Measurements from ENCODE around the gene SOX6. TPM values are rescaled to one million over a fixed set of nuclear protein-coding genes. Genes with fewer than 3 reads are reported as not detected.

SOX6 gene
- polyA plus RNA-seq, 3 donors, result not detected

DNA sequence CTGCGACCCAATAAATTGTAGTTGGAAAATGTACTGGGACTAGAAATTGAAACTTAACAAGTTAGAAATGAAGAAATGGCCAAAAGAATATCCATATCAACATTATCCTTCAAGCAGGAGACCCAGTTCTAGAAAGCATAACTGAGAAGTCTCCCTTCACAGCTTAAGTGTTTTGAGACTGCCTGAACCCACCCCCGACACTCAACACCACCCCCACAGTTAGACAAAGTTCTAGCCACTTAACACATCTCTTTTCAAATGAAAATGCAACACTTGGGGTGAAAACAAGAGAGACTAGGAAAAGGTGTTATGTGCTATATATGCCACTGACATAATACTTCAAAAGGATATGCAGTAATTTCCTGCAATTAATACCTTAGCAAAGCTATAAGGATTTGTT is 184.5 kb downstream of the SOX6 start:
- Mint-ChIP-seq H3K36me3 (no peaks in the 10 kb centered on the region), H3K27ac (no peak overlapping the region), H3K9me3 (peaks cover 0 to 2% (median 0%) of the 10 kb centered on the region in 7 donors), H3K4me1 (no peaks in the 10 kb centered on the region), H3K4me3 (no peak overlapping the region), H3K27me3 (ENCODE audit: low read depth in 3 of 3) (peaks cover 1 to 2% (median 2%) of the 10 kb centered on the region in 3 donors)
- no peaks in the 10 kb centered on the region for H4K20me1 ChIP-seq (ENCODE audit: insufficient read depth, low read length)
- TF ChIP-seq, protein P1, sequence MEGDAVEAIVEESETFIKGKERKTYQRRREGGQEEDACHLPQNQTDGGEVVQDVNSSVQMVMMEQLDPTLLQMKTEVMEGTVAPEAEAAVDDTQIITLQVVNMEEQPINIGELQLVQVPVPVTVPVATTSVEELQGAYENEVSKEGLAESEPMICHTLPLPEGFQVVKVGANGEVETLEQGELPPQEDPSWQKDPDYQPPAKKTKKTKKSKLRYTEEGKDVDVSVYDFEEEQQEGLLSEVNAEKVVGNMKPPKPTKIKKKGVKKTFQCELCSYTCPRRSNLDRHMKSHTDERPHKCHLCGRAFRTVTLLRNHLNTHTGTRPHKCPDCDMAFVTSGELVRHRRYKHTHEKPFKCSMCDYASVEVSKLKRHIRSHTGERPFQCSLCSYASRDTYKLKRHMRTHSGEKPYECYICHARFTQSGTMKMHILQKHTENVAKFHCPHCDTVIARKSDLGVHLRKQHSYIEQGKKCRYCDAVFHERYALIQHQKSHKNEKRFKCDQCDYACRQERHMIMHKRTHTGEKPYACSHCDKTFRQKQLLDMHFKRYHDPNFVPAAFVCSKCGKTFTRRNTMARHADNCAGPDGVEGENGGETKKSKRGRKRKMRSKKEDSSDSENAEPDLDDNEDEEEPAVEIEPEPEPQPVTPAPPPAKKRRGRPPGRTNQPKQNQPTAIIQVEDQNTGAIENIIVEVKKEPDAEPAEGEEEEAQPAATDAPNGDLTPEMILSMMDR (IDR thresholded peaks at IDR 0.05), result no peak
- H3K4me1 ChIP-seq (ENCODE audit: control insufficient read depth in 1 of 2, insufficient read depth in 2 of 2, low read length in 2 of 2), result no peaks in the 10 kb centered on the region
- DNase-seq, result no peak
- H3K9ac ChIP-seq (ENCODE audit: insufficient read depth, low read length, poor library complexity, severe bottlenecking), result no peak overlapping the region
- H3K79me2 ChIP-seq (ENCODE audit: insufficient read depth, low read length), result no peaks in the 10 kb centered on the region
- WGBS (ENCODE audit: insufficient coverage), result no CpG with 5 or more reads among the region's 2 CpGs
- H3K4me3 ChIP-seq (replicated peaks in 1 of 3; ENCODE audit: low read depth in 2 of 3, low read length in 3 of 3), result no peak overlapping the region
- H3K4me2 ChIP-seq (replicated peaks; ENCODE audit: extremely low read depth, low read length, poor library complexity, severe bottlenecking), result no peak overlapping the region
- intact Hi-C loops (cut with micrococcal nuclease), result no loop called here
- H3K36me3 ChIP-seq (replicated peaks in 1 of 2; ENCODE audit: control insufficient read depth in 1 of 2, insufficient read depth in 2 of 2, low read length in 2 of 2), result no peaks in the 10 kb centered on the region
- H3K27ac ChIP-seq (ENCODE audit: low read depth in 1 of 2, low read length in 2 of 2), result no peak overlapping the region
- H3K9me3 ChIP-seq (replicated peaks in 1 of 2; ENCODE audit: control insufficient read depth in 1 of 2, insufficient read depth in 1 of 2, low read length in 2 of 2), result no peaks in the 10 kb centered on the region
- no peaks in the 10 kb centered on the region for H3K27me3 ChIP-seq (ENCODE audit: control insufficient read depth in 2 of 2, insufficient read depth in 2 of 2, low read length in 2 of 2)
- no peak overlapping the region for H2AFZ ChIP-seq (ENCODE audit: insufficient read depth, low read depth, low read length, poor library complexity, severe bottlenecking)

GRCh38 chr11:16169956-16170847 is 186.1 kb downstream of the SOX6 start:
- DNase-seq, result no peak
- Histone ChIP-seq H3K27me3 (ENCODE audit: control insufficient read depth in 2 of 2, insufficient read depth in 2 of 2, low read length in 2 of 2) (no peaks in the 10 kb centered on the region), H3K4me2 (replicated peaks; ENCODE audit: extremely low read depth, low read length, poor library complexity, severe bottlenecking) (no peak overlapping the region), H3K9me3 (replicated peaks in 1 of 2; ENCODE audit: control insufficient read depth in 1 of 2, insufficient read depth in 1 of 2, low read length in 2 of 2) (no peaks in the 10 kb centered on the region), H3K27ac (ENCODE audit: low read depth in 1 of 2, low read length in 2 of 2) (no peak overlapping the region), H2AFZ (ENCODE audit: insufficient read depth, low read depth, low read length, poor library complexity, severe bottlenecking) (no peak overlapping the region), H4K20me1 (ENCODE audit: insufficient read depth, low read length) (no peaks in the 10 kb centered on the region), H3K4me3 (replicated peaks in 1 of 3; ENCODE audit: low read depth in 2 of 3, low read length in 3 of 3) (no peak overlapping the region), H3K4me1 (ENCODE audit: control insufficient read depth in 1 of 2, insufficient read depth in 2 of 2, low read length in 2 of 2) (no peaks in the 10 kb centered on the region), H3K36me3 (replicated peaks in 1 of 2; ENCODE audit: control insufficient read depth in 1 of 2, insufficient read depth in 2 of 2, low read length in 2 of 2) (no peaks in the 10 kb centered on the region), H3K79me2 (ENCODE audit: insufficient read depth, low read length) (no peaks in the 10 kb centered on the region), H3K9ac (ENCODE audit: insufficient read depth, low read length, poor library complexity, severe bottlenecking) (no peak overlapping the region)
- Mint-ChIP-seq H3K4me1 (no peaks in the 10 kb centered on the region), H3K36me3 (no peaks in the 10 kb centered on the region), H3K9me3 (no peaks in the 10 kb centered on the region), H3K27ac (no peak overlapping the region), H3K4me3 (no peak overlapping the region), H3K27me3 (ENCODE audit: low read depth in 3 of 3) (peaks cover 0 to 2% (median 2%) of the 10 kb centered on the region in 3 donors)
- intact Hi-C loops (cut with micrococcal nuclease), result no loop called here
- 89% methylated on average over 4 of the region's 7 CpGs for WGBS (ENCODE audit: insufficient coverage)
- TF ChIP-seq, protein P1 (IDR thresholded peaks at IDR 0.05), result no peak
